Stimulated activated naive CD8-positive, alpha-beta T cell treated with anti-CD3 and anti-CD28 coated beads, Interleukin-15, amount 100 ng/mL, for 72 hours (primary cell): Measurements from ENCODE around the gene MAP3K2.

Experiments used
- ATAC-seq: fragments of 150-1000 bp; cut with Tn5 transposase; 2 replicates; pipeline ENCODE4 v1.10.0; 2021; ENCODE audit warnings: mild to moderate bottlenecking, moderate library complexity
- DNase-seq, 2 donors: peaks; one replicate each; pipeline ENCODE4 v3.0.0; 2021 to 2022
- H3K27ac Mint-ChIP-seq, 2 donors: one replicate each; pipeline ENCODE4 v1.8.0; 2022; ENCODE audit warnings: mild to moderate bottlenecking in 2 of 2, mixed read lengths in 2 of 2, moderate library complexity in 2 of 2
- H3K27me3 Mint-ChIP-seq: one replicate; pipeline ENCODE4 v1.8.0; 2022; ENCODE audit warnings: mixed read lengths
- H3K4me1 Mint-ChIP-seq: one replicate; pipeline ENCODE4 v1.8.0; 2022; ENCODE audit warnings: mild to moderate bottlenecking, mixed read lengths
- H3K4me3 Mint-ChIP-seq, 2 donors: one replicate each; pipeline ENCODE4 v1.8.0; 2022; ENCODE audit warnings: mild to moderate bottlenecking in 2 of 2, mixed read lengths in 2 of 2, moderate library complexity in 1 of 2
- H3K9me3 Mint-ChIP-seq, 2 donors: one replicate each; pipeline ENCODE4 v1.8.0; 2022; ENCODE audit warnings: mixed read lengths in 2 of 2

MAP3K2 gene

GRCh38 chr2:127324635-127325034 is 63.1 kb downstream of the MAP3K2 start:
- ATAC-seq (no peak), DNase-seq (no peak)
- H3K27me3 Mint-ChIP-seq: no peaks in the 10 kb centered on the region
- peaks cover 7% of the 10 kb centered on the region for H3K4me1 Mint-ChIP-seq
- no peak overlapping the region for H3K27ac Mint-ChIP-seq
- H3K9me3 Mint-ChIP-seq: peaks cover 6 to 11% of the 10 kb centered on the region in 2 donors
- H3K4me3 Mint-ChIP-seq: no peak overlapping the region

GRCh38 chr2:127321303-127321702 is 66.5 kb downstream of the MAP3K2 start:
- H3K4me1 Mint-ChIP-seq: peaks cover 7% of the 10 kb centered on the region
- ATAC-seq (no peak), DNase-seq (no peak)
- no peak overlapping the region for H3K4me3 Mint-ChIP-seq
- no peak overlapping the region for H3K27ac Mint-ChIP-seq
- no peaks in the 10 kb centered on the region for H3K27me3 Mint-ChIP-seq
- H3K9me3 Mint-ChIP-seq: peaks cover 6 to 11% of the 10 kb centered on the region in 2 donors

GRCh38 chr2:127320586-127321275 is 67.0 kb downstream of the MAP3K2 start:
- no peak for DNase-seq
- H3K4me3 Mint-ChIP-seq: no peak overlapping the region

GRCh38 chr2:127320067-127320466 is 67.7 kb downstream of the MAP3K2 start:
- H3K27me3 Mint-ChIP-seq: no peaks in the 10 kb centered on the region
- H3K9me3 Mint-ChIP-seq: peaks cover 6 to 11% of the 10 kb centered on the region in 2 donors
- ATAC-seq: no peak
- no peak overlapping the region for H3K4me3 Mint-ChIP-seq
- H3K4me1 Mint-ChIP-seq: peaks cover 7% of the 10 kb centered on the region
- peak overlapping the region; percentile 37 to 45 for H3K27ac Mint-ChIP-seq
- no peak for DNase-seq

More at GRCh38 chr2:127320586-127321275, 67.0 kb downstream of the MAP3K2 start:
- Mint-ChIP-seq H3K9me3 (peaks cover 6 to 11% of the 10 kb centered on the region in 2 donors), H3K27ac (no peak overlapping the region), H3K4me1 (peaks cover 7% of the 10 kb centered on the region), H3K27me3 (no peaks in the 10 kb centered on the region)
- no peak for ATAC-seq

GRCh38 chr2:127314193-127314988 is 73.4 kb downstream of the MAP3K2 start:
- no peaks in the 10 kb centered on the region for H3K4me1 Mint-ChIP-seq
- DNase-seq (no peak), ATAC-seq (no peak)
- H3K27me3 Mint-ChIP-seq: no peaks in the 10 kb centered on the region
- H3K27ac Mint-ChIP-seq: no peak overlapping the region
- no peaks in the 10 kb centered on the region for H3K9me3 Mint-ChIP-seq
- H3K4me3 Mint-ChIP-seq: no peak overlapping the region

GRCh38 chr2:127313406-127313805 is 74.4 kb downstream of the MAP3K2 start:
- Mint-ChIP-seq H3K4me3 (no peak overlapping the region), H3K9me3 (no peaks in the 10 kb centered on the region), H3K27me3 (no peaks in the 10 kb centered on the region), H3K27ac (no peak overlapping the region), H3K4me1 (no peaks in the 10 kb centered on the region)
- no peak for DNase-seq
- ATAC-seq: no peak

GRCh38 chr2:127310980-127311379 is 76.8 kb downstream of the MAP3K2 start:
- Mint-ChIP-seq H3K4me3 (no peak overlapping the region), H3K9me3 (no peaks in the 10 kb centered on the region), H3K27me3 (no peaks in the 10 kb centered on the region), H3K27ac (no peak overlapping the region), H3K4me1 (no peaks in the 10 kb centered on the region)
- ATAC-seq (no peak), DNase-seq (no peak)

- no peak overlapping the region for H3K4me3 Mint-ChIP-seq
- no peak overlapping the region for H3K27ac Mint-ChIP-seq
- H3K4me1 Mint-ChIP-seq: no peaks in the 10 kb centered on the region
- no peaks in the 10 kb centered on the region for H3K9me3 Mint-ChIP-seq
- no peak for DNase-seq
- no peaks in the 10 kb centered on the region for H3K27me3 Mint-ChIP-seq
- no peak for ATAC-seq
Observed at GRCh38 chr2:127309468-127309867, 78.3 kb downstream of the MAP3K2 start.

GRCh38 chr2:127308586-127309138 is 79.1 kb downstream of the MAP3K2 start:
- Mint-ChIP-seq H3K27me3 (no peaks in the 10 kb centered on the region), H3K9me3 (no peaks in the 10 kb centered on the region), H3K4me1 (no peaks in the 10 kb centered on the region), H3K4me3 (no peak overlapping the region), H3K27ac (no peak overlapping the region)
- no peak for DNase-seq
- no peak for ATAC-seq

GRCh38 chr2:127305990-127306585 is 81.7 kb downstream of the MAP3K2 start:
- ATAC-seq (no peak), DNase-seq (no peak)
- Mint-ChIP-seq H3K27ac (peak overlapping the region in 1 of 2 donors; percentile 2), H3K27me3 (no peaks in the 10 kb centered on the region), H3K4me1 (no peaks in the 10 kb centered on the region), H3K9me3 (no peaks in the 10 kb centered on the region), H3K4me3 (no peak overlapping the region)

GRCh38 chr2:127302168-127302567 is 85.6 kb downstream of the MAP3K2 start:
- DNase-seq: no peak
- Mint-ChIP-seq H3K4me1 (no peaks in the 10 kb centered on the region), H3K9me3 (no peaks in the 10 kb centered on the region), H3K4me3 (no peak overlapping the region), H3K27ac (no peak overlapping the region), H3K27me3 (no peaks in the 10 kb centered on the region)
- no peak for ATAC-seq

- Mint-ChIP-seq H3K4me3 (peak within 1 kb of the TSS; percentile 98 to 100), H3K27me3 (no peaks in the 10 kb centered on the region), H3K4me1 (peaks cover 35% of the 10 kb centered on the region), H3K9me3 (no peaks in the 10 kb centered on the region), H3K27ac (peak within 1 kb of the TSS; percentile 98 to 100)
- ATAC-seq: peak; percentile 100
- DNase-seq: peak; percentile 76 to 86
Observed at GRCh38 chr2:127293748-127294562, 93.8 kb downstream of the MAP3K2 start, which contains the start of gene ERCC3. Gene ERCC3 (minus strand): TSS chr2:127294144. CDS start chr2:127294081, 63 bp downstream.

GRCh38 chr2:127293386-127293747 is 94.4 kb downstream of the MAP3K2 start:
- Mint-ChIP-seq H3K27me3 (no peaks in the 10 kb centered on the region), H3K27ac (peak overlapping the region; percentile 98 to 100), H3K4me1 (peaks cover 39% of the 10 kb centered on the region), H3K9me3 (no peaks in the 10 kb centered on the region), H3K4me3 (peak overlapping the region; percentile 98 to 100)
- no peak for DNase-seq
- ATAC-seq: peak; percentile 8

GRCh38 chr2:127288274-127288673 is 99.5 kb downstream of the MAP3K2 start:
- Mint-ChIP-seq H3K9me3 (peaks cover 8 to 13% of the 10 kb centered on the region in 2 donors), H3K4me1 (peaks cover 51% of the 10 kb centered on the region), H3K4me3 (no peak overlapping the region), H3K27me3 (no peaks in the 10 kb centered on the region), H3K27ac (peak overlapping the region in 1 of 2 donors; percentile 8)
- DNase-seq (no peak), ATAC-seq (no peak)

- ATAC-seq (no peak), DNase-seq (no peak)
- H3K4me3 Mint-ChIP-seq: no peak overlapping the region
- H3K27me3 Mint-ChIP-seq: no peaks in the 10 kb centered on the region
- peaks cover 8 to 13% of the 10 kb centered on the region in 2 donors for H3K9me3 Mint-ChIP-seq
- peaks cover 47% of the 10 kb centered on the region for H3K4me1 Mint-ChIP-seq
- no peak overlapping the region for H3K27ac Mint-ChIP-seq
Observed at GRCh38 chr2:127283275-127283674, 104.5 kb downstream of the MAP3K2 start.
